T-helper 2 cell treated with Interferon-gamma antibody and Interleukin-4, amounts not matched to agents 100 ng/mL and 5 ng/mL, for 36 hours (primary cell): ENCODE data around the gene SERPINA6. TPM values are rescaled to one million over a fixed set of nuclear protein-coding genes. Genes with fewer than 3 reads are reported as not detected.
"Not testable (repeated sequence)": the region's sequence is repeated elsewhere in the genome, so short reads cannot be mapped to it uniquely, and the experiment has no call there.

ENCODE experiments used
- intact Hi-C: fragments of 100-400 bp; cut with micrococcal nuclease; formaldehyde crosslinking; loops from one replicate; pipeline ENCODE4 v1.15.1; 2023
- total RNA-seq: library from RNA; stranded (reverse); gene quantifications from 2 replicates; pipeline ENCODE4 v1.2.3, GENCODE V29; 2022

SERPINA6 gene, protein sequence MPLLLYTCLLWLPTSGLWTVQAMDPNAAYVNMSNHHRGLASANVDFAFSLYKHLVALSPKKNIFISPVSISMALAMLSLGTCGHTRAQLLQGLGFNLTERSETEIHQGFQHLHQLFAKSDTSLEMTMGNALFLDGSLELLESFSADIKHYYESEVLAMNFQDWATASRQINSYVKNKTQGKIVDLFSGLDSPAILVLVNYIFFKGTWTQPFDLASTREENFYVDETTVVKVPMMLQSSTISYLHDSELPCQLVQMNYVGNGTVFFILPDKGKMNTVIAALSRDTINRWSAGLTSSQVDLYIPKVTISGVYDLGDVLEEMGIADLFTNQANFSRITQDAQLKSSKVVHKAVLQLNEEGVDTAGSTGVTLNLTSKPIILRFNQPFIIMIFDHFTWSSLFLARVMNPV
- not detected in 2 replicates for total RNA-seq

DNA sequence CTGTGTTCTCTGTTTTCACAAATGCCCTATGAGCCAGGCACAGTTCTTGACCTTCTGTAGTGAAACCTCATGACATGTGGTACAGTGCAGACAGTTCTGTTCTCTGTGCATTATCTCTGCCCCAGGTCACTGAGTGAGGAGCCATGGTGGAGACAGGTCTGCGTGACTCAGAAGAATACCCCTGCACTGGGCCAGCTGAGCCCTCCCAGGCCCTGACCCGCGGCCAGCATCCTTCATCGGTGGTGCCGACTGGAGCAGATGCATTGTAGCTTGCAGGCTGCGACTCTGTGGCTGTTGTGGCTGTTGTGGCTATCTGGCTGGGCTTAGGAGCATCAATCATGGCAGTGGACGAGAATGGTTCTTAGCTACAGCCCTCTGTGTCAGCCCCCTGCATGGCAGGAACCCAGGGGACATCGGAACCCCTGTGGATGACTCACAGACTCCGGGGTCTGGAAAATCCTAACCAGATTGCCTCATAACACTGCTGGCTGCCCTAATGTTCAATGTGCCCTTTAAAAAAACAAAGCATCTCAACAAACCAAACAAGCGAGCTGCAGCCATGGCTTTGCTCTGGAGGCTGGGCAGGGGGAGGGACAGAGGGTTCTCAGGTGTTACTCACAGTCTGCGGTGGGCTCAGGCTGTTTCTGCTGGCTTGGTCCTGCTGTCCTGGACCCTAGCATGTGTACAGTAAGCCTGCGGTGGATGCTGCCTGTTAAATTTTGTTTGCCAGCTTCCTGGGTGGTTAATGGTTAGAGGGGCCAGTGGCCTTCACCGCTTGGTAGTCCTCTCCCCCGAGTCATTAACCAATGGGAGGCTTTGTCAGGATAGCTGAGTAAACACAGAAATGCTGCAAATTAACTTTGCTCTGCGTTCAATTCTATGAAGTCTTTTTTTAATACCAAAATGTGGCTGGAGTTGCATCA, at the start of gene SERPINA6:
Gene SERPINA6, minus strand, starts transcription at position 689 of the 923 bp plus-strand sequence. CDS start 8,688 bp downstream, outside the sequence.
- intact Hi-C loops: no loop called here

DNA sequence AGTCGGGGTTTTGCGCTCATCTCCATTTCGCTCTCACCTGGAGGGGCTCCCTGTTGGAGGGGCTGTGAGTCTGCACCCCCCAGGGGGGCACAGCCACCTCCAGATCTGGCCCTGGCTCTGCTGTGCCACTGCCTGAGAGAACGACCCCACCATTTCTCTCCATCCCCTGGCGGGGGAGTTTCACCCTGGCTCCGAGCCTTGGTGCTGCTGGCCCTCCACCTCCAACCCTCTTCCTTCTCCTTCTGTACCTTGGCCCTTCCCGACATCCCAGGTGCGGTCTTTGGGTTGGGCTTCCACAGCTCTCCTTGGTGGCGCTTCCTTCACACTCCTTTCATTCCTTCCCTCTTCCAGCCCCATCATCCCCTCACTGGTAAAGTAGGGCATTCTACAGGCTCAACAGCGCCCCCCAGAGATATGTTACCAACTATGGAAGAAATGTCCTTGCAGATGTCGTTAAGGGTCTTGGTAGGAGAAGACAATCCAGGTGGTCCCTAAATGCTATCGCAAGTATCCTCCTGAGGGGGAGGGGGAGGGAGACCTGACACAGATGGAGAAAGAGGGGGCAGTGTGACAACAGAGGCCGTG, 49.0 kb upstream of the SERPINA6 start:
- intact Hi-C loops: no loop called here

DNA sequence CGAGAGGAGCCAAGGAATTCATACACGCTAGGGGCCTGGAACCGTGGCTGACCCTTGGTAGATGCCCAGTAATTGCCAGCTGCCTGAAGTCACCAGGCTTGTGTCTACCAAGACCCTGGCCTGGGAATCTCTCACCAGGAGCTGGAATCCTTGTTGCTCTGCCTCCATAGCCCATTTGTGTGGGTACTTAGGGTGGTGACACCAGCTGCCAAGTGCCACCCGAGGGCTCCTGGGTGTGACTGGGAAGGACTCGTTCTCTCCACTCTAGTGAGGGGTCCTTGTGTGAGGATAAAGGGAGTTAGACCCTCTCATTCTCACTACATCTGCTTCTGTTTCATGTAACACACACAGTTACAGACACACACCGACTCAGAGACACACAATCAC, 47.4 kb upstream of the SERPINA6 start:
- intact Hi-C loops: no loop called here

DNA sequence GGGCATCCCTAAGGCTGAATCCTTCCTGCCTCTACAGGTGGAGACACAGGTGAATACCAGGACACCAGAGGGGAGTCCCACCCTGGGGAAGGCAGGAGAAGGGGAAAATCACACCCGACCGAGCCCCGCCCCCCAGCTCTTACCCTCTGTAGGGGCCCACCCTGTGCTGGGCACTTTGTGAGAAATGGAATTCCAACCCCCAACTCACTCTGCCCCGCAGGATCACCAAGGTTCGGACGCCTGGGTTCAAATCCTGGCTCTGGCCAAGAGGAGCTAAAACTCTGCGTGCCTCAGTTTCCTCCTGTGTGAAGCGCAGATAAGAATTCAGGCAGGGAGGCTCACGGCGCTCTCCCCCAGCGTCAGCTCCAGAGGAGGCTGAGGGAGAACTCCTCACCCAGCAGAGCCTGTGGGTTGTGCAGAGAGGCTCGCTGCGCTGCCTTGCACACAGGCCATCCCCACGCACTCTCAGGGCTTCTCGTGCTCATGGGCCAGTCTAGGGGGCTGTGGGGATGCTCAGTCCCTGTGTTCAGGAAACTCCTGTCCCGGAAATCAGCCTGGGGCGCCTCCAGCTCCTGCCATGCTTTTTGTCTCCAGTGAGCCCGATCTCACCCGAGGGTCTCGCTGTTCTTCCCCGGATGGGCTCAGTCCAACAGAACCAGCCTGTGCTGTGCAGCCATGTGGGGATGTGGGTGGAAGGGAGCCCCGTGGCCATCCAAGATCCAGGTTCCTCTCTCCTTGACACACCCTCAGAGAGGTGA, 46.8 kb upstream of the SERPINA6 start:
- intact Hi-C loops: not testable (repeated sequence)

DNA sequence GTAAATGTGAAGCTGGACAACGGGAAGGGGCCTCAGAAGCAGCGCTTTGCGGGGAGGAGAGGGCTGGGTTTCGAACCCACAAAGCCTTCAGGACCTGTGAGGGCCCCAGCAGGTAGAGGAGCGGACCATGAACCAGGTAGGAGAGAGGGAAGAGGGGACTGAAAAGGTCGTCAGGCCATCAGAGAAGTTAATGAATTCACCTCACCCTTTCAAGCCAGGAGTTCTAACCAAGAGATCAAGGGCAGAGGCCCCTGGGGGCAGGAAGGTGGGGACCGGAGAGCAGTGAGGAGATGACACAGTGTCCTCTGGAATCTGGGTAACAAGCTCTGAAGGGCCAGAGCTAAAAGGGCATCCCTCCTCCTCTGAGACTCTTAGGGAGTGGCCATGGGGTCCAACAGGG, 45.8 kb upstream of the SERPINA6 start:
- intact Hi-C loops: no loop called here

DNA sequence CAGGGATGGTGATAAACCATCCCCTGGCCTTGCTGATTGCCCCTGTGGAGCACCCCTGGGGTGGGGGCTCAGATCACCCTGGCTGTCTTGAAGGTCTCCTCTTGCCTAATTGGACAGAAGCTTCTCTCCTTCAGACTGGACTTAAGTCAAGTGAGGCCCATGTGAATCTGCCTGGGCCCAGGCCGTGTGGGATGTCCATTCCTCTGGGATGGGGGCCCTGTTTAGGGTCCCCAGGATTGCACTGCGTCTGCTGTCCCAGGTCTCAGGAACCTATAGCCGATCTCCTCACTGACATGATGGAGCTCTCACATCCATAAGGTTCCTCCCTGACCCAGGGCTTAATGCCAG, 45.1 kb upstream of the SERPINA6 start:
- intact Hi-C loops: no loop called here

DNA sequence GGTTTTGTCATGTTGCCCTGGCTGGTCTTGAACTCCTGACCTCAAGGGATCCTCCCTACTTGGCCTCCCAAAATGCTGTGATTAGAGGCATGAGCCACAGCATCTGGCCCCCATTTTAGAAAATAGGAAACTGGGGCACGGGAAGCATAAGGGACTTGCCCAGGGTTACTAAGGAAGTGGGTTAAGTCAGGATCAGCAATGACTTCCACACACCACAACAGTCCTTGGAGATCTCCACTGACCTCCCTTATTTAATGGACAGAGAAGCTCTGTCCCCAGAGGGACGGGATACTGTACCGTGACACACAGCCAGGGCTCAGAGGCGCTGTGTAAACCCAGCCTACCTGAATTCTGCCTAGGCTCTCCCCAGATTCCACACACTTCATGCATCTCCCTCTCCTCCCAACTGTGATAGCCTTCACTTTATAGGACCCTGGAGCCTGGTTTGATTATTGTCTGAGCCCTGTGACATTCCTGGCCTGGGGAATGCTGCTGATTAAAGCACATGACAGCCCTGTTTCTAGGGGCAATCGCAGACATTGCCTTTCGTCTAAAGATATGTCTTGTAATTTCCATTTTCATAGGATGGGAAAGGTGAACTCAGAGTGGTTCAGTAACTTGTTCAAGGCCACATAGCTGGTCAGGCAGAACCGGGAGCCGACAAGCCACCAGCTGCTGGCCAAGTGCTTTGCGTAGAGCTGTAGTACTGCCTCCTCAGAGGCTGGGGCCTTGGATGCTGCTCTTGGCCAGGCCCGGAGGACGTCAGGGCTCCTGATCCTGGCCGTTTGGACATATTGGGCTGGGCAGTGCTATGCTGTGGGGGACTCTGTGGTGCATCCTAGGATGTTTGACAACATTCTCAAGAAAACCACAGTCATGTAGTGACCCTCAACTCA, 44.5 kb upstream of the SERPINA6 start:
- intact Hi-C loops: no loop called here

DNA sequence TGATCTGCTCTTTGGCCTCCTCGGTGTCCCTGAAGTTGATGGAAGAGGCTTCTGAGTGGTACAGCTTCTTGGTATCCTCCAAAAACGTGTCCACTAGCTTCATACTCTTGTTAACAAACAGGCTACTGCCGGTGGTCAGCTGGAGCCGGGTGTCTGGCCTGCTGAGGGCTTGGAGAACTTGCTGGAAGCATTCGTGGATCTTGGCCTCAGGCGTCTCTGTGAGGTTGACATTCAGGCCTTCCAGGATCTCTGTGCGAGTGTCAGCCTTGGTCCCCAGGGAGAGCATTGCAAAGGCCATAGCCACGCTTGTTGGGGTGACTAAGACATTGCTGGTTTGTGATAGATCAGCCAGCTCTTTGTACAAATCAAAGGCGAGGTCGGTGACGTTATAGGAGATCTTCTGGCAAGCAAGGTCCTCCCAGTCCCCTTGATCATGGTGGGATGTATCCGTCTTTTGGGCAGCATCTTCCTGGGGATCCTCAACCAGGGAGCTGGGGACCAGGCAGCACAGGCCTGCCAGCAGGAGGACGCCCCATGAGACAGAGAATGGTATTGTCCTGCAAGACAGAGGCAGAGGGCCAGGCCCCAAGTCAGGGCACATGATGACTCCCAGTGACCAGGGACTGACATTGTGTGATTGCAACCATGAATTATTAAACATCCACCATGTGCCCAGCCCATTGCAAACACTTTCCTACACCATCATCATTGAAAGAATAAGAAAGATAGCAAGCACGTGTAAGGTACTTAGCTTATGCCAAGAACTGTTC, 43.2 kb upstream of the SERPINA6 start, which contains the start of gene SERPINA2:
Gene SERPINA2, minus strand, starts transcription at position 553 of the 770 bp plus-strand sequence.
- intact Hi-C loops: no loop called here

DNA sequence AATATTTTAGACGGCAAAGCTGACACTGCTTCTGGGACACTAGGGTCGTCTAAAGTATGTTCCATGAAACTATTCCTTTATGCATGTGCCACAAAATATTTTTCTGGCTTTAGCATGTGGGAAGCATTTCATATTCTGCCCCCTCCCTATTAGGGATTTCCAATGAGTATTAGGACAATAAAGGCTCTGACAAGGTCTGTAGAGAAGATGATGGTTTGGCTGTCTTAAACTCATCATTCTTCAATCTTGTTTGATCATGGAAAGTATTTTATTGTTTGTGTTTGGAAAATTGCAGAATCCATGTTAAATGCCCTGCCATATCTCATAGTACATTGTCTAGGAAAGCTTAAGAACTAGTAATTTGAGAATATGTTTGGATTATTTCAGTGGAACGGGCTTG, 42.5 kb upstream of the SERPINA6 start:
- intact Hi-C loops: no loop called here

DNA sequence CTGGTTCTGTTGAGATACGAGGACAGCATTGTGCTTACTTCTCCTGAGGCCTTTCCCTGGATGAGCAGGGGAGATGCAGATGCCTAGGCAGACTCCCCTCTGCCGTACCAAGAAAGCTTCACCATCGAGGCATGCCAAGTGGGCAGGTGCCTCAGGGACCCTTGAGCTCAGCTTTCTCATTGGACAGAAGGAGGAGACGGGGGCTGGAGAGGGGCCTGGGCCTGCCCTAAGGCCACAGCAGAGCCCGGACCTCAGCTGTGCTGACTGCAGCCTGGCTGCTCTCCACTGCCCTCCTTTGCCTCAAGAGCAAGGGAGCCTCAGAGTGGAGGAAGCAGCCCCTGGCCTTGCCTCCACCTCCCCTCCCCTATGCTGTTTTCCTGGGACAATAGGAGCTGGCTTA, 41.8 kb upstream of the SERPINA6 start:
- intact Hi-C loops: no loop called here

DNA sequence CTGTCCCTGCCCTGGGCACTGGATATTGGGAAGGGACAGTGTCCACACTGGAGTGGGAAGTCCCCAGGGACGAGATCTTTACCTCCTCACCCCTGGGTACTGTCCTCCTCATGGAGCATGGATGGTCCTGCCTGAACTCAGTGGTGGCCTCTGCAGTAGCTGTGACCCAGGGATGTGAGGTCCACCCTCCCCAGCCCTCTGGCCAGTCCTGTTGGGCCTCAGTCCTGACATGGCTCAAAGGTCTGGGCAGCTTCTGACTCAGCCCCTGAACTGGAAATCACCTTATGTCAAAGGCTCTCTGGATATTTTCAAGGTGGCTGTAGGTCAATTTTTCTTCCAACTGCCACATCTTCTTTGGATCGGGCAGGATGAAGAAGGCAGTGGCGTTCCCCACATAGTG, 40.9 kb upstream of the SERPINA6 start:
- intact Hi-C loops: no loop called here

DNA sequence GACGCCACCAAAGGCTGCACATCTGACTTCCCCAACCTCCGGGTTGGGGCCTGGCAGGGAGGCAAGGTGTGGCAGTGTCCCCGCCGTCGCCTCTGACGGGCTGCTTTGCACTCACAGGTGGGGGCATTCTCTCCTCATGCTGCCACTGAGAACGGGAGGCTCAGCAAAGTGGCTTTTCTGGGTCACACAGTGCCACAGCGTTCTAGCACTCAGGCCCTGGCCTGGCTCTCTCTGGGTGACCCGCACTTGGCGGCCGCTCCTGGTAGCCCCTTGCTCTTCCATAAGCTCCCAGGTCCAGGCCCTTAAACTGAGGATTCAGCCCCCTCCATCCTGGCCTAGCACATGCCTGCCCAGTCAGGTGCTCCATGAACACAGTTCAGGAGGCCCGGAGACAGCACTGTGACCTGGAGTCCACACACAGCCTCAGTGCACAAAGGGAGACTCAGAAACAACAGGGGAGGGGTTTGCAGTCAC, 40.1 kb upstream of the SERPINA6 start:
- intact Hi-C loops: loop anchor here (1.0 kb wide), 1 partner anchor 17 kb away; no protein-coding TSS in a partner anchor

DNA sequence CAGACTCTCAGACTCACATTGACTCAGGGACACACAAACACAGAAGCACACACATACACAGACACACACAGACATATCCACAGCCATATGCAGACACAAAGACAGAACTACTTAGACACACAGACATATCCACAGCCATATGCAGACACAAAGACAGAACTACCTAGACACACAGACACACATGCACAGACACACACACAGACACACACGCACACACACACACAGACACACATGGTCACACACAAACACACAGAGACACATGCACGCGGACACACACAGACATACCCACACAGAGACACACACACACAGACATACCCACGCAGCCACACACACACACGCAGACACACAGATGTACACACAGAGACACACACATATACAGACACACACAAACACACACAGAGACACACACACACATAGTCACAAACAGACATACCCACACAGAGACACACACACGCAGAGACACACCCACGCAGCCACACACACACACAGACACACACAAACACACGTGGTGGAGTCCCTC, 39.5 kb upstream of the SERPINA6 start:
- intact Hi-C loops: loop anchor here (1.0 kb wide), 1 partner anchor 18 kb away; no protein-coding TSS in a partner anchor

DNA sequence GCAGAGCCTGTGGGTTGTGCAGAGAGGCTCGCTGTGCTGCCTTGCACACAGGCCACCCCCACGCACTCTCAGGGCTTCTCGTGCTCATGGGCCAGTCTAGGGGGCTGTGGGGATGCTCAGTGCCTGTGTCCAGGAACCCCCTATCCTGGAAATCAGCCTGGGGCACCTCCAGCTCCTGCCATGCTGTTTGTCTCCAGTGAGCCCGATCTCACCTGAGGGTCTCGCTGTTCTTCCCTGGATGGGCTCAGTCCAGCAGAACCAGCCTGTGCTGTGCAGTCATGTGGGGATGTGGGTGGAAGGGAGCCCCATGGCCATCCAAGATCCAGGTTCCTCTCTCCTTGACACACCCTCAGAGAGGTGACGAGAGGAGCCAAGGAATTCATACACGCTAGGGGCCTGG, 38.5 kb upstream of the SERPINA6 start:
- intact Hi-C loops: no loop called here

DNA sequence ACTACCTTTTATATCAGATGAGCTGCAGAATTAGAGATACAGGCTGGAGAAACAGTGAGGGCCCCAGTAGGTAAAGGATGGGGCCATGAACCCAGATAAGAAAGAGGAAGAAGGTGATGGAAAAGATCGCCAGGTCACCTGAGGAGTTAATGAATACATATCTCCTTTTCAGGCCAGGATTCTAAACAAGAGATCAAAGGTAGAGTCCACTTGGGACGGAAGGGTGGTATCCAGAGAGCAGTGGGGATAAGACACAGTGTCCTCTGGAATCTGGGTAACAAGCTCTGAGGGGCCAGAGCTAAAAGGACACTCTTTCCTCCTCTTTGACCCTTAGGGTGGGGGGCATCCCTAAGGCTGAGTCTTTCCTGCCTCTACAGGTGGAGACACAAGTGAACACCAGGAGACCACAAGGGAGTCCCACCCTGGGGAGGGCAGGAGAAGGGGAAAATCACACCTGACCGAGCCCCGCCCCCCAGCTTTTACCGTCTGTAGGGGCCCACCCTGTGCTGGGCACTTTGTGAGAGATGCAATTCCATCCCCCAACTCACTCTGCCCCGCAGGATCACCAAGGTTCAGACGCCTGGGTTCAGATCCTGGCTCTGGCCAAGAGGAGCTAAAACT, 37.9 kb upstream of the SERPINA6 start:
- intact Hi-C loops: no loop called here

DNA sequence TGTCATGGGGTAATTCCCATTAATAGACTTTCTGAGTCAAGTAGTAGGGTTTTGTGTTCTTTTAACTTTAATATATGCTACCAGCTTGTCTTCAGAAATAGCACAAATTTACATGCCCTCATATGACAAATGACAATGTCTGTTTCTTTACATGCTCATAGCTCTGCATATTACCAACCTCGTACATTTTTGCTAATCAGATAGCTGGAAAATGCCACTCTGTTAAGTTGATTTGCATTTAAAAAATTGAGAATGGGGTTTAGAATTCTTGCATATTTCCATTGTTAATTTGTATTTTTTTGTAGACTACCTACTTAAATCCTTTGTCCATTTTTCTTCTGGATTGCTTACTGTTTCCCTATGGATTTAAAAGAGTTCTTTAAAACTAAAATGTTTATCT, 34.0 kb upstream of the SERPINA6 start:
- intact Hi-C loops: no loop called here

DNA sequence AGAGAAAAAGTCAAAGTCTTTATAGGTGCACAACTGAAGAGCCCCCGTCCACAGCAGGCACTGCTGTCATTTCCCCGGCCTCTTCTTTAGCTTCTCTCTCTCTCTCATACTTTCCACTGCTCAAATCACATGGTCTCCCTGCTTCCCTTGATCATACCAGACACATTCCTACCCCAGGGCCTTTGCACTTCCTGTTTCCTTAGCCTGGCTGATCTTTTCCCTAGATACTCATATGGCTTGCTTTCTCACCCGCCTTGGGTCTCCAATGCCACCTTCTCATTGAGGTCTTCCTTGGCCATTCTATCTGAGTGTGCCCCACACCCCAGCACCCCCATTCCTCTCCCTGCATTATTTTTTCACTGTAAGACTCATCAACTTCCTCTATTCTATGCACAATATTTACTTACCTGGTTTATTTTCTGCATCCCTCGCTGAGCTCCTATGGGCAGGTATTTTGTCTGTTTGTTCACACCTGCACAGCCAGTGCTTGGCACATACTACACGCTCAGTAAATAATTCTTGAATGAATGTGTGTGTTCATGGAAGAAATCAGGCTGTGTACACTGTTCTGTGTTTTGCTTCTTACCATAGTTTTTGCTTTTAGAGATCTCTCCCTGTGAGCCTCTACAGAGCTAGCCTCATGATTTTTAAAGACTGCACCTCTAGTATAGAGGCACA, 33.4 kb upstream of the SERPINA6 start:
- intact Hi-C loops: no loop called here
